ENCODE results near the gene UBALD2. TPM values are rescaled to one million over a fixed set of nuclear protein-coding genes. Genes with fewer than 3 reads are reported as not detected.
"Not testable (repeated sequence)": the region's sequence is repeated elsewhere in the genome, so short reads cannot be mapped to it uniquely, and the experiment has no call there.

UBALD2 gene
- total RNA-seq, 1 donor: 5.1 TPM

- Histone ChIP-seq H3K27me3 (ENCODE audit: insufficient read depth, low read length) (peaks cover 70% of the 10 kb centered on the region), H3K27ac (ENCODE audit: low read depth, low read length) (no peak overlapping the region), H4K20me1 (ENCODE audit: insufficient read depth, low read length) (no peaks in the 10 kb centered on the region), H3K79me2 (ENCODE audit: insufficient read depth, low read length) (no peaks in the 10 kb centered on the region), H2AFZ (ENCODE audit: low read length) (no peak overlapping the region), H3K36me3 (ENCODE audit: insufficient read depth, low read length) (no peaks in the 10 kb centered on the region), H3K4me3 (ENCODE audit: insufficient read depth, low read length) (no peak overlapping the region), H3K4me2 (ENCODE audit: insufficient read depth, low read length) (no peak overlapping the region), H3K9me3 (ENCODE audit: low read depth, low read length) (no peaks in the 10 kb centered on the region), H3K4me1 (ENCODE audit: insufficient read depth, low read length) (peaks cover 7% of the 10 kb centered on the region)
- no peak for TF ChIP-seq CTCF (IDR thresholded peaks at IDR 0.05; ENCODE audit: extremely low read depth, low read depth, low read length)
- DNase-seq (ENCODE audit: insufficient read length, low spot score, missing footprints): no peak
Measured at GRCh38 chr17:76241691-76242255, 23.4 kb upstream of the UBALD2 start.

- H3K27ac ChIP-seq (ENCODE audit: low read depth, low read length): no peak overlapping the region
- no peaks in the 10 kb centered on the region for H4K20me1 ChIP-seq (ENCODE audit: insufficient read depth, low read length)
- H3K4me2 ChIP-seq (ENCODE audit: insufficient read depth, low read length): no peak overlapping the region
- TF ChIP-seq CTCF (IDR thresholded peaks at IDR 0.05; ENCODE audit: extremely low read depth, low read depth, low read length): no peak
- DNase-seq (ENCODE audit: insufficient read length, low spot score, missing footprints): no peak
- H3K4me1 ChIP-seq (ENCODE audit: insufficient read depth, low read length): peaks cover 7% of the 10 kb centered on the region
- no peaks in the 10 kb centered on the region for H3K79me2 ChIP-seq (ENCODE audit: insufficient read depth, low read length)
- H3K9me3 ChIP-seq (ENCODE audit: low read depth, low read length): no peaks in the 10 kb centered on the region
- peaks cover 59% of the 10 kb centered on the region for H3K27me3 ChIP-seq (ENCODE audit: insufficient read depth, low read length)
- H3K4me3 ChIP-seq (ENCODE audit: insufficient read depth, low read length): no peak overlapping the region
- no peak overlapping the region for H2AFZ ChIP-seq (ENCODE audit: low read length)
- H3K36me3 ChIP-seq (ENCODE audit: insufficient read depth, low read length): no peaks in the 10 kb centered on the region
Measured at GRCh38 chr17:76243826-76244679, 21.1 kb upstream of the UBALD2 start.

- H3K4me2 ChIP-seq (ENCODE audit: insufficient read depth, low read length); H3K79me2 ChIP-seq (ENCODE audit: insufficient read depth, low read length); H3K27ac ChIP-seq (ENCODE audit: low read depth, low read length); DNase-seq (ENCODE audit: insufficient read length, low spot score, missing footprints); H3K9me3 ChIP-seq (ENCODE audit: low read depth, low read length); H3K4me1 ChIP-seq (ENCODE audit: insufficient read depth, low read length); H2AFZ ChIP-seq (ENCODE audit: low read length); H3K4me3 ChIP-seq (ENCODE audit: insufficient read depth, low read length); H4K20me1 ChIP-seq (ENCODE audit: insufficient read depth, low read length); H3K36me3 ChIP-seq (ENCODE audit: insufficient read depth, low read length): not testable (repeated sequence)
- peaks cover 53% of the 10 kb centered on the region for H3K27me3 ChIP-seq (ENCODE audit: insufficient read depth, low read length)
Measured at GRCh38 chr17:76244721-76245120, 20.4 kb upstream of the UBALD2 start.

GRCh38 chr17:76246080-76247066, 18.8 kb upstream of the UBALD2 start:
- H2AFZ ChIP-seq (ENCODE audit: low read length): no peak overlapping the region
- H3K4me1 ChIP-seq (ENCODE audit: insufficient read depth, low read length): peaks cover under 1% of the 10 kb centered on the region

More at GRCh38 chr17:76246080-76247066, 18.8 kb upstream of the UBALD2 start:
- Histone ChIP-seq H3K4me2 (ENCODE audit: insufficient read depth, low read length) (no peak overlapping the region), H3K27ac (ENCODE audit: low read depth, low read length) (no peak overlapping the region), H3K9me3 (ENCODE audit: low read depth, low read length) (no peaks in the 10 kb centered on the region), H3K79me2 (ENCODE audit: insufficient read depth, low read length) (no peaks in the 10 kb centered on the region), H4K20me1 (ENCODE audit: insufficient read depth, low read length) (no peaks in the 10 kb centered on the region), H3K36me3 (ENCODE audit: insufficient read depth, low read length) (no peaks in the 10 kb centered on the region), H3K4me3 (ENCODE audit: insufficient read depth, low read length) (no peak overlapping the region), H3K27me3 (ENCODE audit: insufficient read depth, low read length) (peaks cover 42% of the 10 kb centered on the region)
- TF ChIP-seq CTCF (IDR thresholded peaks at IDR 0.05; ENCODE audit: extremely low read depth, low read depth, low read length): no peak
- DNase-seq (ENCODE audit: insufficient read length, low spot score, missing footprints): no peak
